Measurements from ENCODE around the gene PCLO.
"Not testable (repeated sequence)": the region's sequence is repeated elsewhere in the genome, so short reads cannot be mapped to it uniquely, and the experiment has no call there.

PCLO gene

GRCh38 chr7:83130191-83130590 is 32.5 kb downstream of the PCLO start:
- no peak for DNase-seq

GRCh38 chr7:83119494-83119893 is 43.2 kb downstream of the PCLO start:
- DNase-seq = peak; percentile 26

GRCh38 chr7:83119026-83119382 is 43.7 kb downstream of the PCLO start:
- DNase-seq = no peak

- no peak for DNase-seq
Measured at GRCh38 chr7:83118347-83119025, 44.2 kb downstream of the PCLO start.

GRCh38 chr7:83117466-83117865 is 45.2 kb downstream of the PCLO start:
- no peak for DNase-seq

- no peak for DNase-seq
Measured at GRCh38 chr7:83111391-83111790, 51.3 kb downstream of the PCLO start.

GRCh38 chr7:83109352-83109751 is 53.3 kb downstream of the PCLO start:
- no peak for DNase-seq

GRCh38 chr7:83105948-83106347 is 56.7 kb downstream of the PCLO start:
- no peak for DNase-seq

GRCh38 chr7:83105063-83105462 is 57.6 kb downstream of the PCLO start:
- DNase-seq = no peak

GRCh38 chr7:83101530-83101929 is 61.2 kb downstream of the PCLO start:
- DNase-seq = no peak

- no peak for DNase-seq
Measured at GRCh38 chr7:83096065-83096580, 66.6 kb downstream of the PCLO start.

- DNase-seq = no peak
Measured at GRCh38 chr7:83085299-83085698, 77.4 kb downstream of the PCLO start.

GRCh38 chr7:83079879-83080278 is 82.8 kb downstream of the PCLO start:
- DNase-seq = not testable (repeated sequence)

- DNase-seq = no peak
Measured at GRCh38 chr7:83077328-83077727, 85.4 kb downstream of the PCLO start.

- no peak for DNase-seq
Measured at GRCh38 chr7:83072576-83073517, 89.8 kb downstream of the PCLO start.

GRCh38 chr7:83065714-83066113 is 97.0 kb downstream of the PCLO start:
- DNase-seq = peak; percentile 22

- no peak for DNase-seq
Measured at GRCh38 chr7:83060218-83060617, 102.5 kb downstream of the PCLO start.

GRCh38 chr7:83058667-83059066 is 104.0 kb downstream of the PCLO start:
- DNase-seq = no peak

- no peak for DNase-seq
Measured at GRCh38 chr7:83055197-83055596, 107.5 kb downstream of the PCLO start.

- DNase-seq = no peak
Measured at GRCh38 chr7:83054472-83054871, 108.2 kb downstream of the PCLO start.

- no peak for DNase-seq
Measured at GRCh38 chr7:83053965-83054364, 108.7 kb downstream of the PCLO start.

- no peak for DNase-seq
Measured at GRCh38 chr7:83040484-83040883, 122.2 kb downstream of the PCLO start.

GRCh38 chr7:83038787-83039186 is 123.9 kb downstream of the PCLO start:
- DNase-seq = peak; percentile 52
